Naive thymus-derived CD4-positive, alpha-beta T cell (primary cell): Measurements from ENCODE around the gene FBXL17. TPM values are rescaled to one million over a fixed set of nuclear protein-coding genes. Genes with fewer than 3 reads are reported as not detected.

Source experiments
- ATAC-seq: fragments of 150-1000 bp; cut with Tn5 transposase; 2 replicates; pipeline ENCODE4 v1.10.0; 2021; ENCODE audit warnings: mild to moderate bottlenecking, moderate library complexity
- CTCF ChIA-PET: fragments of 350-600 bp; sonication (Branson Sonifier 250); formaldehyde crosslinking; loops from one replicate; lab custom pipeline; 2021; ENCODE audit warnings: antibody characterized with exemption; lab: Charles Lee
- POLR2A ChIA-PET: fragments of 350-600 bp; sonication (Branson Sonifier 250); formaldehyde crosslinking; loops from one replicate; lab custom pipeline; 2021; ENCODE audit warnings: antibody characterized with exemption, inconsistent platforms; lab: Charles Lee
- DNase-seq, 9 donors: peaks; one replicate each; pipeline versions ENCODE4 v3.0.0 to v3.0.0-alpha.2; 2020 to 2022; ENCODE audit warnings: mixed read lengths in 1 of 9
- H3K27ac ChIP-seq: one replicate; pipeline ENCODE4 v1.7.0; 2013; ENCODE audit warnings: mild to moderate bottlenecking, low read depth, low read length, moderate library complexity
- H3K27me3 ChIP-seq, 2 donors: one replicate each; pipeline ENCODE4 v1.7.0; 2013; ENCODE audit warnings: low read length in 2 of 2, mild to moderate bottlenecking in 2 of 2, moderate library complexity in 2 of 2; ENCODE audit not compliant: control insufficient read depth in 2 of 2, insufficient read depth in 2 of 2
- H3K36me3 ChIP-seq, 3 experiments: 1 replicate in 2 of 3; 2 replicates in 1 of 3; pipeline ENCODE4 v1.7.0; 2013; ENCODE audit warnings: low read length in 3 of 3, mild to moderate bottlenecking in 3 of 3, moderate library complexity in 1 of 3; ENCODE audit not compliant: insufficient read depth in 3 of 3, control insufficient read depth in 2 of 3
- H3K4me1 ChIP-seq, 2 donors: one replicate each; pipeline ENCODE4 v1.7.0; 2013; ENCODE audit warnings: low read length in 2 of 2, mild to moderate bottlenecking in 2 of 2, moderate library complexity in 1 of 2; ENCODE audit not compliant: control insufficient read depth in 2 of 2, insufficient read depth in 2 of 2
- H3K4me3 ChIP-seq: 2 replicates; pipeline ENCODE4 v1.7.0; 2013; ENCODE audit warnings: mild to moderate bottlenecking, low read length
- H3K9me3 ChIP-seq, 3 experiments: 1 replicate in 2 of 3; 2 replicates in 1 of 3; pipeline ENCODE4 v1.7.0; 2013; ENCODE audit warnings: low read length in 3 of 3; ENCODE audit not compliant: control insufficient read depth in 2 of 3
- H3K27ac Mint-ChIP-seq, 9 donors: one replicate each; pipeline ENCODE4 v1.8.0; 2020 to 2022; ENCODE audit warnings: mixed read lengths in 9 of 9, mild to moderate bottlenecking in 8 of 9, moderate library complexity in 5 of 9, inconsistent platforms in 2 of 9
- H3K27me3 Mint-ChIP-seq, 5 donors: one replicate each; pipeline ENCODE4 v1.8.0; 2021 to 2022; ENCODE audit warnings: mixed read lengths in 5 of 5, mild to moderate bottlenecking in 1 of 5
- H3K36me3 Mint-ChIP-seq, 5 donors: one replicate each; pipeline ENCODE4 v1.8.0; 2020 to 2022; ENCODE audit warnings: mixed read lengths in 5 of 5, mild to moderate bottlenecking in 3 of 5, inconsistent platforms in 1 of 5
- H3K4me1 Mint-ChIP-seq, 7 donors: one replicate each; pipeline ENCODE4 v1.8.0; 2020 to 2022; ENCODE audit warnings: mixed read lengths in 7 of 7, mild to moderate bottlenecking in 3 of 7, inconsistent platforms in 1 of 7
- H3K4me3 Mint-ChIP-seq, 10 donors: one replicate each; pipeline ENCODE4 v1.8.0; 2020 to 2022; ENCODE audit warnings: mild to moderate bottlenecking in 10 of 10, mixed read lengths in 10 of 10, moderate library complexity in 6 of 10, inconsistent platforms in 2 of 10
- H3K9me3 Mint-ChIP-seq, 11 donors: one replicate each; pipeline ENCODE4 v1.8.0; 2020 to 2022; ENCODE audit warnings: mixed read lengths in 11 of 11, mild to moderate bottlenecking in 4 of 11, inconsistent platforms in 1 of 11, moderate library complexity in 1 of 11
- intact Hi-C, 2 donors: fragments of 100-400 bp; cut with micrococcal nuclease; formaldehyde crosslinking; loops; one replicate each; pipeline ENCODE4 v1.15.1; 2023
- polyA plus RNA-seq, 2 donors: library from polyadenylated mRNA; unstranded; fragments of 300-500 nt; fragmentation: Illumina TruSeq; gene quantifications; one replicate each; pipeline ENCODE4 v1.2.3, GENCODE V29; 2021
- total RNA-seq, 6 experiments: library from RNA in 5 of 6; stranded (reverse) in 5 of 6; gene quantifications; 1 replicate in 5 of 6; 2 replicates in 1 of 6; pipeline ENCODE4 v1.2.3 and lab custom pipeline; 2021 to 2026

The FBXL17 gene
- total and polyA plus RNA-seq, 7 experiments from 2014 or later: 4.4 to 28.4 (median 19.6) TPM

GRCh38 chr5:108094800-108095199 lies 287.1 kb downstream of the FBXL17 start:
- Mint-ChIP-seq H3K4me1 (no peaks in the 10 kb centered on the region), H3K4me3 (no peak overlapping the region), H3K27me3 (no peaks in the 10 kb centered on the region), H3K36me3 (peaks cover 0 to 14% (median 4%) of the 10 kb centered on the region in 5 donors), H3K9me3 (peaks cover 0 to 1% (median 0%) of the 10 kb centered on the region in 11 donors), H3K27ac (no peak overlapping the region)
- H3K36me3 ChIP-seq: no peaks in the 10 kb centered on the region
- CTCF ChIA-PET: no interaction called here
- no peaks in the 10 kb centered on the region for H3K9me3 ChIP-seq
- intact Hi-C loops: no loop called here
- H3K27me3 ChIP-seq: no peaks in the 10 kb centered on the region
- no peak overlapping the region for H3K27ac ChIP-seq
- no peak for DNase-seq
- H3K4me1 ChIP-seq: no peaks in the 10 kb centered on the region
- POLR2A ChIA-PET: no interaction called here
- ATAC-seq: no peak
- H3K4me3 ChIP-seq: no peak overlapping the region

GRCh38 chr5:108093186-108093585 lies 288.7 kb downstream of the FBXL17 start:
- Mint-ChIP-seq H3K27ac (no peak overlapping the region), H3K36me3 (peaks cover 0 to 23% (median 14%) of the 10 kb centered on the region in 5 donors), H3K4me1 (peaks cover 0 to 7% (median 0%) of the 10 kb centered on the region in 7 donors), H3K4me3 (no peak overlapping the region), H3K9me3 (peaks cover 0 to 2% (median 0%) of the 10 kb centered on the region in 11 donors), H3K27me3 (no peaks in the 10 kb centered on the region)
- ATAC-seq (no peak), DNase-seq (peak in 1 of 9 donors; percentile 2)
- H3K4me3 ChIP-seq: no peak overlapping the region
- H3K27ac ChIP-seq: no peak overlapping the region
- H3K36me3 ChIP-seq: no peaks in the 10 kb centered on the region
- no peaks in the 10 kb centered on the region for H3K27me3 ChIP-seq
- CTCF ChIA-PET: no interaction called here
- intact Hi-C loops: no loop called here
- H3K4me1 ChIP-seq: no peaks in the 10 kb centered on the region
- POLR2A ChIA-PET: no interaction called here
- H3K9me3 ChIP-seq: no peaks in the 10 kb centered on the region

DNA sequence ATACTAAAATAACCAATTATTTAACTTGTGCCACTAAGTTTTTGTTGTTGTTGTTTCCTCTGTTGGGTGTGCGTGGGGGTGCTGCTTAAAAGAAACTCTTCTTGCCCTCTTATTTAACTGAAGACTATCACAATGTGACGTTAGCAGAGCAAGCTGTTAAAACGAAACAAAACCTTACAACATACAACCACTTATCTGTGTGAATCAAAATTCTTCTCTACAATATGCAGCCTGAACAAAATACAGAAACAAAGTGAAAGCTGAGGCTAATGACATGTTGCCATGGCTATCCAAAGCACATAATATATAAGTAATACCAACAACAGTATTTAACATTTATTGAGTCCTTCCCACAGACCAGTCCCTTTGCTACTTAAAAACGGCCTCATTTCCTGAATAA lies 291.0 kb downstream of the FBXL17 start:
- POLR2A ChIA-PET: no interaction called here

DNA sequence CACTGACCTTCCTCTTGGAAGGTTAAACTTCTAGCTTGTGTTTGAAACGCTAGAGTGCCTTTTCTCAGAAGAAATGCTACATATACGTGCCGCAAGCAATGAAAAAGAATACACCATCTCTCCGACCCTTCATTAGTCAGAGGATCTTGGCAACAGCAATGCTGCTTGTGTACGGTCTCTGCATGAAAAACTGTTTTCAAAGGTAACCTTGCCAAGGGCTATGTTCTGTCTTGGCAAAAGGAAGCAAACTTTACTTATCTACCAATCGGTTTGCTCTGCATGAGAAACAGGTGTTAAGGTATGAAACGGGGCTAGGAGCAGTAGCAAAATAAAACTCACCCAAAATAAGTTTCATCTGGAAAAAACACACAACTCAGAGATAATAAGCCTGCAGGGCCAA lies 297.8 kb downstream of the FBXL17 start:
- DNase-seq (no peak), ATAC-seq (no peak)
- H3K4me3 ChIP-seq: no peak overlapping the region
- intact Hi-C loops: no loop called here
- Mint-ChIP-seq H3K36me3 (peaks cover 0 to 52% (median 37%) of the 10 kb centered on the region in 5 donors), H3K27me3 (no peaks in the 10 kb centered on the region), H3K4me1 (peaks cover 0 to 4% (median 0%) of the 10 kb centered on the region in 7 donors), H3K9me3 (peaks cover 0 to 2% (median 0%) of the 10 kb centered on the region in 11 donors), H3K4me3 (no peak overlapping the region), H3K27ac (no peak overlapping the region)
- H3K9me3 ChIP-seq: no peaks in the 10 kb centered on the region
- ChIA-PET CTCF (no interaction called here), POLR2A (no interaction called here)
- H3K27ac ChIP-seq: no peak overlapping the region
- H3K4me1 ChIP-seq: no peaks in the 10 kb centered on the region
- H3K27me3 ChIP-seq: no peaks in the 10 kb centered on the region
- no peaks in the 10 kb centered on the region for H3K36me3 ChIP-seq

More for the DNA sequence above, 291.0 kb downstream of the FBXL17 start:
- H3K9me3 ChIP-seq: no peaks in the 10 kb centered on the region
- no peaks in the 10 kb centered on the region for H3K4me1 ChIP-seq
- H3K27me3 Mint-ChIP-seq: no peaks in the 10 kb centered on the region
- peaks cover 0 to 2% (median 0%) of the 10 kb centered on the region in 11 donors for H3K9me3 Mint-ChIP-seq
- no peak for ATAC-seq
- no peak overlapping the region for H3K4me3 ChIP-seq
- CTCF ChIA-PET: no interaction called here
- H3K4me3 Mint-ChIP-seq: no peak overlapping the region
- H3K4me1 Mint-ChIP-seq: peaks cover 0 to 7% (median 0%) of the 10 kb centered on the region in 7 donors
- intact Hi-C loops: no loop called here
- no peak for DNase-seq
- H3K36me3 Mint-ChIP-seq: peaks cover 0 to 39% (median 23%) of the 10 kb centered on the region in 5 donors
- H3K27me3 ChIP-seq: no peaks in the 10 kb centered on the region
- H3K27ac Mint-ChIP-seq: no peak overlapping the region
- H3K27ac ChIP-seq: no peak overlapping the region
- no peaks in the 10 kb centered on the region for H3K36me3 ChIP-seq

DNA sequence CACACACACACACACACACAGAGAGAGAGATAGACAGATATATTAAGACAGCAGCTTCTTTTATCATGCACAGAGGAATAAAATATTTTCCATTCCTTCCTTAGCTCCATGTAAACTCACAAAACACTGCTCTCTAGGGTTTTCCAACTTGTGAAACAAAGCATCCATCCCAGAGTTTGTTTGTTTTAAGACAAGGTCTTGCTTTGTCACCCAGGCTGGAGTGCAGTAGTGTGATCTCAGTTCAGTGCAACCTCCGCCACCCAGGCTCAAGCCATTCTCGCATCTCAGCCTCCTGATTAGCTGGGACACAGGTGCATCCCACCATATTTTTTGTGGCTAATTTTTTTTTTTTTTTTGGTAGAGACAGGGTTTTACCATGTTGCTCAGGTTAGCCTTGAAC lies 298.7 kb downstream of the FBXL17 start:
- ChIA-PET CTCF (no interaction called here), POLR2A (no interaction called here)
- no peaks in the 10 kb centered on the region for H3K9me3 ChIP-seq
- ATAC-seq (no peak), DNase-seq (no peak)
- H3K27me3 ChIP-seq: no peaks in the 10 kb centered on the region
- H3K4me3 ChIP-seq: no peak overlapping the region
- peaks cover 0 to 51% (median 32%) of the 10 kb centered on the region in 5 donors for H3K36me3 Mint-ChIP-seq
- peaks cover 0 to 4% (median 0%) of the 10 kb centered on the region in 7 donors for H3K4me1 Mint-ChIP-seq
- no peaks in the 10 kb centered on the region for H3K4me1 ChIP-seq
- intact Hi-C loops: no loop called here
- H3K9me3 Mint-ChIP-seq: no peaks in the 10 kb centered on the region
- no peak overlapping the region for H3K4me3 Mint-ChIP-seq
- no peaks in the 10 kb centered on the region for H3K36me3 ChIP-seq
- H3K27me3 Mint-ChIP-seq: no peaks in the 10 kb centered on the region
- H3K27ac Mint-ChIP-seq: no peak overlapping the region
- no peak overlapping the region for H3K27ac ChIP-seq

- DNase-seq (no peak), ATAC-seq (no peak)
- CTCF ChIA-PET: no interaction called here
- no peaks in the 10 kb centered on the region for H3K27me3 Mint-ChIP-seq
- POLR2A ChIA-PET: no interaction called here
- peaks cover 0 to 4% (median 0%) of the 10 kb centered on the region in 7 donors for H3K4me1 Mint-ChIP-seq
- H3K4me3 ChIP-seq: no peak overlapping the region
- intact Hi-C loops: no loop called here
- H3K4me3 Mint-ChIP-seq: no peak overlapping the region
- H3K27ac ChIP-seq: no peak overlapping the region
- H3K36me3 ChIP-seq: no peaks in the 10 kb centered on the region
- H3K36me3 Mint-ChIP-seq: peaks cover 0 to 47% (median 28%) of the 10 kb centered on the region in 5 donors
- peaks cover 0 to 4% (median 0%) of the 10 kb centered on the region in 11 donors for H3K9me3 Mint-ChIP-seq
- H3K27me3 ChIP-seq: no peaks in the 10 kb centered on the region
- no peak overlapping the region for H3K27ac Mint-ChIP-seq
- H3K9me3 ChIP-seq: no peaks in the 10 kb centered on the region
- no peaks in the 10 kb centered on the region for H3K4me1 ChIP-seq
Observed at GRCh38 chr5:108081707-108082106, 300.2 kb downstream of the FBXL17 start.

- H3K27me3 Mint-ChIP-seq: no peaks in the 10 kb centered on the region
- Histone ChIP-seq H3K27ac (no peak overlapping the region), H3K4me1 (no peaks in the 10 kb centered on the region), H3K9me3 (no peaks in the 10 kb centered on the region), H3K4me3 (no peak overlapping the region), H3K36me3 (no peaks in the 10 kb centered on the region), H3K27me3 (no peaks in the 10 kb centered on the region)
- peaks cover 0 to 54% (median 44%) of the 10 kb centered on the region in 5 donors for H3K36me3 Mint-ChIP-seq
- ATAC-seq (no peak), DNase-seq (no peak)
- no peak overlapping the region for H3K27ac Mint-ChIP-seq
- H3K9me3 Mint-ChIP-seq: peaks cover 0 to 23% (median 0%) of the 10 kb centered on the region in 11 donors
- intact Hi-C loops: no loop called here
- POLR2A ChIA-PET: no interaction called here
- H3K4me3 Mint-ChIP-seq: no peak overlapping the region
- CTCF ChIA-PET: no interaction called here
- H3K4me1 Mint-ChIP-seq: no peaks in the 10 kb centered on the region
Observed at GRCh38 chr5:108079753-108080152, 302.1 kb downstream of the FBXL17 start.
